Kidney epithelial cell (primary cell): ENCODE results near the gene TEDDM1. TPM values are rescaled to one million over a fixed set of nuclear protein-coding genes. Genes with fewer than 3 reads are reported as not detected.

Source experiments
- DNase-seq: peaks from one replicate; pipeline ENCODE4 v3.0.0-alpha.2; 2010; ENCODE audit warnings: low read depth
- H3K27me3 ChIP-seq: 2 replicates; pipeline ENCODE4 v1.6.0; 2011; ENCODE audit warnings: low read length; ENCODE audit not compliant: control insufficient read depth, insufficient read depth
- H3K36me3 ChIP-seq: 2 replicates; pipeline ENCODE4 v1.5.1; 2011; ENCODE audit warnings: low read length; ENCODE audit not compliant: control insufficient read depth, insufficient read depth
- H3K4me3 ChIP-seq: 2 replicates; pipeline ENCODE4 v1.5.1; 2011; ENCODE audit warnings: low read depth, mild to moderate bottlenecking, control low read depth, low read length
- CTCF ChIP-seq: IDR thresholded peaks from 2 replicates; pipeline ENCODE4 v1.5.1; 2011; ENCODE audit warnings: mild to moderate bottlenecking, moderate library complexity, low read length, control low read depth, inconsistent platforms; ENCODE audit not compliant: insufficient read depth, poor library complexity, severe bottlenecking
- total RNA-seq: library from RNA; depleted of rRNA; stranded (reverse); fragments of >200 nt; gene quantifications from 2 replicates; pipeline ENCODE4 v1.2.3, GENCODE V29; 2015

The TEDDM1 gene
- total RNA-seq, 1 donor from 2014 or later, result not detected

GRCh38 chr1:182357913-182358312 is 42.6 kb downstream of the TEDDM1 start:
- Histone ChIP-seq H3K27me3 (no peaks in the 10 kb centered on the region), H3K36me3 (no peaks in the 10 kb centered on the region), H3K4me3 (no peak overlapping the region)
- TF ChIP-seq CTCF, result no peak
- no peak for DNase-seq

GRCh38 chr1:182357171-182357570 is 43.3 kb downstream of the TEDDM1 start:
- Histone ChIP-seq H3K27me3 (no peaks in the 10 kb centered on the region), H3K36me3 (no peaks in the 10 kb centered on the region), H3K4me3 (no peak overlapping the region)
- DNase-seq, result no peak
- TF ChIP-seq CTCF, result no peak

- no peaks in the 10 kb centered on the region for H3K36me3 ChIP-seq
- H3K4me3 ChIP-seq, result no peak overlapping the region
- H3K27me3 ChIP-seq, result no peaks in the 10 kb centered on the region
- no peak for TF ChIP-seq CTCF
- DNase-seq, result no peak
Measured at GRCh38 chr1:182355723-182356098, 44.8 kb downstream of the TEDDM1 start.

GRCh38 chr1:182351790-182352364 is 48.6 kb downstream of the TEDDM1 start:
- Histone ChIP-seq H3K36me3 (no peaks in the 10 kb centered on the region), H3K4me3 (no peak overlapping the region), H3K27me3 (no peaks in the 10 kb centered on the region)
- no peak for TF ChIP-seq CTCF
- DNase-seq, result no peak

- no peaks in the 10 kb centered on the region for H3K36me3 ChIP-seq
- no peak for DNase-seq
- TF ChIP-seq CTCF, result no peak
Measured at GRCh38 chr1:182350839-182351238, 49.6 kb downstream of the TEDDM1 start.

GRCh38 chr1:182348961-182349747 is 51.3 kb downstream of the TEDDM1 start:
- DNase-seq, result no peak
- no peaks in the 10 kb centered on the region for H3K36me3 ChIP-seq
- no peak for TF ChIP-seq CTCF

More at GRCh38 chr1:182350839-182351238, 49.6 kb downstream of the TEDDM1 start:
- no peaks in the 10 kb centered on the region for H3K27me3 ChIP-seq
- no peak overlapping the region for H3K4me3 ChIP-seq

More at GRCh38 chr1:182348961-182349747, 51.3 kb downstream of the TEDDM1 start:
- Histone ChIP-seq H3K4me3 (no peak overlapping the region), H3K27me3 (no peaks in the 10 kb centered on the region)
